ENCODE results near the gene BPIFB1.

DNA sequence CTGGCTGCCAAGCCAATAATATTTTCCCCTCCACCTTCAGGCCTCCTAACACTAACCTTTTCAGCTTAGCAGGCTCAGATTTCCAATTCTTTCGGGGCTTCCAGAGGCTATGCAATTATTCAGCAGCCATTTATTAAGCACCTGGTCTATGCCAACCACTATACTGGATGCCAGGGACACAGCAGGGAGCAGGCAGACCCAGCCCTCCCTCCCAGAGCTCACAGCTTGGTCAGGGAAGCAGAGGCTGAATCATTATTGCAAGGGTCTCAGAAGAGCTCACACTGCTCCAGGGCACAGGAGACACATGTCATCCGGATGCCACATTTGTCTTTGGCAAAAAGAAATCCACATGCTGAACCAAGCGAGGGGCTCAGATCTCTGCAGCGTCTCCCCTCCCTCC lies 1.3 kb downstream of the BPIFB1 start:
- TF ChIP-seq EZH2 (IDR thresholded peaks at IDR 0.05; ENCODE audit: borderline replicate concordance, low read length), result no peak
- TF ChIP-seq, protein P1, sequence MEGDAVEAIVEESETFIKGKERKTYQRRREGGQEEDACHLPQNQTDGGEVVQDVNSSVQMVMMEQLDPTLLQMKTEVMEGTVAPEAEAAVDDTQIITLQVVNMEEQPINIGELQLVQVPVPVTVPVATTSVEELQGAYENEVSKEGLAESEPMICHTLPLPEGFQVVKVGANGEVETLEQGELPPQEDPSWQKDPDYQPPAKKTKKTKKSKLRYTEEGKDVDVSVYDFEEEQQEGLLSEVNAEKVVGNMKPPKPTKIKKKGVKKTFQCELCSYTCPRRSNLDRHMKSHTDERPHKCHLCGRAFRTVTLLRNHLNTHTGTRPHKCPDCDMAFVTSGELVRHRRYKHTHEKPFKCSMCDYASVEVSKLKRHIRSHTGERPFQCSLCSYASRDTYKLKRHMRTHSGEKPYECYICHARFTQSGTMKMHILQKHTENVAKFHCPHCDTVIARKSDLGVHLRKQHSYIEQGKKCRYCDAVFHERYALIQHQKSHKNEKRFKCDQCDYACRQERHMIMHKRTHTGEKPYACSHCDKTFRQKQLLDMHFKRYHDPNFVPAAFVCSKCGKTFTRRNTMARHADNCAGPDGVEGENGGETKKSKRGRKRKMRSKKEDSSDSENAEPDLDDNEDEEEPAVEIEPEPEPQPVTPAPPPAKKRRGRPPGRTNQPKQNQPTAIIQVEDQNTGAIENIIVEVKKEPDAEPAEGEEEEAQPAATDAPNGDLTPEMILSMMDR (IDR thresholded peaks at IDR 0.05; ENCODE audit: low read length), result no peak
